GM12873 (cell line): ENCODE measurements around the gene FIBP.

Source experiments
- CTCF ChIP-seq: IDR thresholded peaks from 2 replicates; pipeline ENCODE4 v1.5.1; 2012; ENCODE audit warnings: low read depth, mild to moderate bottlenecking, moderate library complexity, low read length, control low read depth; ENCODE audit not compliant: insufficient read depth; ENCODE audit errors: missing control alignments

Gene FIBP

GRCh38 chr11:65912845-65913244 lies 24.6 kb upstream of the FIBP start:
- no peak for TF ChIP-seq CTCF

GRCh38 chr11:65911682-65912568 lies 23.7 kb upstream of the FIBP start:
- no peak for TF ChIP-seq CTCF

GRCh38 chr11:65907878-65908277 lies 19.6 kb upstream of the FIBP start:
- no peak for TF ChIP-seq CTCF

- TF ChIP-seq CTCF, result no peak
These were observed 18.3 kb upstream of the FIBP start for GRCh38 chr11:65906602-65907001.

- no peak for TF ChIP-seq CTCF
These were observed 15.4 kb upstream of the FIBP start for GRCh38 chr11:65903715-65904114.

- TF ChIP-seq CTCF, result no peak
These were observed 14.8 kb upstream of the FIBP start for GRCh38 chr11:65903068-65903481.

GRCh38 chr11:65900899-65901180 lies 12.6 kb upstream of the FIBP start:
- TF ChIP-seq CTCF, result no peak
